PC-3 (cell line): ENCODE measurements around the gene NUP43.

Experiments
- EZH2 ChIP-seq: fragments of 300-600 bp; sonication (generic); IDR thresholded peaks from one replicate; pipeline ENCODE4 v1.6.1; 2017; ENCODE audit warnings: antibody characterized with exemption, mild to moderate bottlenecking, low read length; ENCODE audit not compliant: unreplicated experiment
- EZH2phosphoT487 ChIP-seq: fragments of 300-600 bp; sonication (generic); IDR thresholded peaks from 2 replicates; pipeline ENCODE4 v1.6.1; 2018; ENCODE audit warnings: mild to moderate bottlenecking, antibody characterized with exemption, low read length, borderline replicate concordance
- TF ChIP-seq, protein P1 (sequence below): fragments of 300-600 bp; sonication (generic); conservative IDR thresholded peaks from 2 replicates; pipeline ENCODE4 v1.5.1; 2017; ENCODE audit warnings: antibody characterized with exemption, low read depth, mild to moderate bottlenecking, low read length

DNA sequence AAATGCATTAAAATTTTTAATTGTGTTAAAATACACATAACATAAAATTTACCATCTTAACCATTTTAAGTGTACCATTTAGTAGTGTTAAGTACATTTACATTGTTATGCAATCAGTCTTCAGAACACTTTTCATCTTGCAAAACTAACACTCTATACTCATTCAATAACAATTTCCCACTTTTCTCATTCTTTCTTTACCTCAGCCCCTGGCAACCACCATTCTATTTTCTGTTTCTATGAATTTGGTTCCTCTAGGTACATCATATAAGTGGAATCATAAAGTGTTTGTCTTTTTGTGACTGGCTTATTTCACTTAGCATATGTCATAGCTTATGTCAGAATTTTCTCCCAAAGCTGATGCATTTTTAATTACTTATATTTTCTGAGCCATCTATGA, 35.4 kb upstream of the NUP43 start:
- no peak for TF ChIP-seq EZH2
- TF ChIP-seq, protein P1, sequence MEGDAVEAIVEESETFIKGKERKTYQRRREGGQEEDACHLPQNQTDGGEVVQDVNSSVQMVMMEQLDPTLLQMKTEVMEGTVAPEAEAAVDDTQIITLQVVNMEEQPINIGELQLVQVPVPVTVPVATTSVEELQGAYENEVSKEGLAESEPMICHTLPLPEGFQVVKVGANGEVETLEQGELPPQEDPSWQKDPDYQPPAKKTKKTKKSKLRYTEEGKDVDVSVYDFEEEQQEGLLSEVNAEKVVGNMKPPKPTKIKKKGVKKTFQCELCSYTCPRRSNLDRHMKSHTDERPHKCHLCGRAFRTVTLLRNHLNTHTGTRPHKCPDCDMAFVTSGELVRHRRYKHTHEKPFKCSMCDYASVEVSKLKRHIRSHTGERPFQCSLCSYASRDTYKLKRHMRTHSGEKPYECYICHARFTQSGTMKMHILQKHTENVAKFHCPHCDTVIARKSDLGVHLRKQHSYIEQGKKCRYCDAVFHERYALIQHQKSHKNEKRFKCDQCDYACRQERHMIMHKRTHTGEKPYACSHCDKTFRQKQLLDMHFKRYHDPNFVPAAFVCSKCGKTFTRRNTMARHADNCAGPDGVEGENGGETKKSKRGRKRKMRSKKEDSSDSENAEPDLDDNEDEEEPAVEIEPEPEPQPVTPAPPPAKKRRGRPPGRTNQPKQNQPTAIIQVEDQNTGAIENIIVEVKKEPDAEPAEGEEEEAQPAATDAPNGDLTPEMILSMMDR: no peak
- no peak for TF ChIP-seq EZH2phosphoT487
